T-helper 17 cell (primary cell): ENCODE results near the gene VWA5B1. TPM values are rescaled to one million over a fixed set of nuclear protein-coding genes. Genes with fewer than 3 reads are reported as not detected.

Experiments
- total RNA-seq, 4 donors: library from RNA in 2 of 4; stranded (reverse) in 2 of 4; gene quantifications; one replicate each; pipeline ENCODE4 v1.2.3 and lab custom pipeline; 2022 to 2026

Gene VWA5B1
- total RNA-seq, 2 donors from 2014 or later = 0.13 to 0.15 TPM

Other genes with a start within 250 kb of the VWA5B1 start
- not detected for gene PLA2G5, start 220.7 kb upstream of the VWA5B1 start, total RNA-seq
- not detected for gene PLA2G2D, start 171.3 kb upstream of the VWA5B1 start, total RNA-seq
- gene PLA2G2F, start 151.6 kb upstream of the VWA5B1 start, total RNA-seq = not detected
- gene UBXN10, start 104.8 kb upstream of the VWA5B1 start, total RNA-seq = 1 to 10 TPM in 1 of 2 donors, under 1 TPM in 1; 0.81 to 1.0 TPM
- gene PLA2G2C, start 104.4 kb upstream of the VWA5B1 start, total RNA-seq = under 1 TPM in 1 of 2 donors, not detected in 1; 0.25 TPM
- gene CAMK2N1, start 195.3 kb downstream of the VWA5B1 start, total RNA-seq = 1 to 10 TPM; 5.3 to 6.3 TPM
- 10 to 100 TPM; 14.7 to 21.8 TPM for gene MUL1, start 217.3 kb downstream of the VWA5B1 start, total RNA-seq